DMS153 (cell line): ENCODE measurements around the gene NMNAT1.
"Not testable (repeated sequence)": the region's sequence is repeated elsewhere in the genome, so short reads cannot be mapped to it uniquely, and the experiment has no call there.

Experiments used
- DNase-seq: peaks from one replicate; lab custom pipeline; 2025; lab: John Stamatoyannopoulos, UW

The NMNAT1 gene

GRCh38 chr1:10020086-10020485 lies 76.8 kb downstream of the NMNAT1 start:
- no peak for DNase-seq

DNA sequence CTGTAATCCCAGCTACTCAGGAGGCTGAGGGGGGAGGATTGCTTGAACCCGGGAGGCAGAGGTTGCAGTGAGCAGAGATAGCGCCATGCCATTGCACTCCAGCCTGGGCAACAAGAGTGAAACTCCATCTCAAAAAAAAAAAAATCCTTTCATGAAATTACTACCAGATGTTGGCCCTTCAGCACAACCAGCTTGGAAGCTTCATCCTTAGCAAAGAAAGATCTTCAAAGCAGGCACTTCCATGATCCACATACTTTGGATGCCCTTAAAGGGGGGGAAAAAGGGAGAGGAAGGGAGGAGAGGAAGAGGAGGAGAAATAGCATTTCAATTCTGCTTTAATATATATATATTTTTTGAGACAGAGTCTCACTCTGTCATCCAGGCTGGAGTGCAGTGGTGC lies 77.4 kb downstream of the NMNAT1 start:
- DNase-seq = not testable (repeated sequence)

DNA sequence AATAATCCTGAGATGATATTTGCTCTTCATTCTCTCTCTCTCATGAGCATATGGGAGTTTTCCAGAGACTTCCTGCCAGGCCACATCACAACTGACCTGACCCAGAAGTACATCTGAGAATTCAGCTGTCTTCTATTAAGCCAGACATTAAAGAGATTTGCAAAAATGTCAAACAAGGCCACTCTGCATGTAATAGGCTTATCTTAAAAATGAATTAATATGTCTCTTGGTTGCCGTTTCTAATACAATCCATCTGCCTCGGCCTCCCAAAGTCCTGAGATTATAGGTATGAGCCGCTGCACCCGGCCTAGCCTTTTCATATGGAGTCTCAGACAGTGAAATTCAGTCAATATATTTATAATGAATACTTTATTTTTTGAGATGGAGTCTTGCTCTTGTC lies 78.7 kb downstream of the NMNAT1 start:
- DNase-seq = not testable (repeated sequence)

GRCh38 chr1:10022656-10023055 lies 79.4 kb downstream of the NMNAT1 start:
- no peak for DNase-seq

- no peak for DNase-seq
Observed at GRCh38 chr1:10025354-10025753, 82.1 kb downstream of the NMNAT1 start.

GRCh38 chr1:10027027-10027426 lies 83.8 kb downstream of the NMNAT1 start:
- DNase-seq = no peak

DNA sequence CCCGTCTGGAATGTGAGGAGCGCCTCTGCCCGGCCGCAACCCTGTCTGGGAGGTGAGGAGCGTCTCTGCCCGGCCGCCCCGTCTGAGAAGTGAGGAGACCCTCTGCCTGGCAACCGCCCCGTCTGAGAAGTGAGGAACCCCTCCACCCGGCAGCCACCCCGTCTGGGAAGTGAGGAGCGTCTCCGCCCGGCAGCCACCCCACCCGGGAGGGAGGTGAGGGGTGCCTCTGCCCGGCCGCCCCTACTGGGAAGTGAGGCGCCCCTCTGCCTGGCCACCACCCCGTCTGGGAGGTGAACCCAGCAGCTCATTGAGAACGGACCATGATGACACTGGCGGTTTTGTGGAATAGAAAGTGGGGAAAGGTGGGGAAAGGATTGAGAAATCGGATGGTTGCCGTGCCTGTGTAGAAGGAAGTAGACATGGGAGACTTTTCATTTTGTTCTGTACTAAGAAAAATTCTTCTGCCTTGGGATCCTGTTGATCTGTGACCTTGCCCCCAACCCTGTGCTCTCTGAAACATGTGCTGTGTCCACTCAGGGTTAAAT lies 85.8 kb downstream of the NMNAT1 start:
- not testable (repeated sequence) for DNase-seq

GRCh38 chr1:10031461-10031860 lies 88.2 kb downstream of the NMNAT1 start:
- no peak for DNase-seq

GRCh38 chr1:10032590-10033358 lies 89.5 kb downstream of the NMNAT1 start, which contains the start of gene UBE4B:
Gene UBE4B, plus strand, starts transcription at chr1:10032958. Its CDS starts 713 bp downstream, at chr1:10033671.
- DNase-seq = peak; percentile 98

DNA sequence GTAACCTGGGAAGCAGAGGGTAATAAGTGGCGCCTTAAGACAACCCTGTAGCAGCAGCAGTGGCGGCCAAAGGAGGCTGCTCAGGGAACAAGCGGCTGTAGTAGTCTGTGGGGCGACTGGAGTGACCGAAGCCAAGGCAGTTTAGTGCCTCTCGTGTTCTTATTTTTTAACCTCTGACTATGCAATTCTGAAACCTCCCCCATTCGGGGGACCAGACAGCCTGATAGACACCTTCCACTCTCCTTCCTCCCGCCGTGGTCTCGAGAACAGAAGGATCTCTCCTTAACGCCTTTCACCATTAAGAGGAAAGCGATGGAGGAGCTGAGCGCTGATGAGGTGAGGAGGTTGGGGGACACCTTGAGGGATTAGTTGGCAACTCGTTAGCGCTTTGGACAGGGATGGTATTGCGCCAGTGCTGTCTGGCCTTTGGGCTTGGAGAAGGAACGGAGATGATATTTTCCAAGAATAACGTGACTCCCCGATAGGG lies 90.1 kb downstream of the NMNAT1 start:
- DNase-seq = no peak
